Urothelium cell line (cell line): ENCODE data around the gene BLVRA.
"Not testable (repeated sequence)": the region's sequence is repeated elsewhere in the genome, so short reads cannot be mapped to it uniquely, and the experiment has no call there.

Experiments
- DNase-seq: peaks from one replicate; pipeline ENCODE4 v3.0.0; 2011; ENCODE audit warnings: low spot score, mixed read lengths
- FAIRE-seq: peaks from 2 replicates; lab custom pipeline; 2011; peaks lifted over from hg19 to GRCh38; lab: Jason Lieb, UNC

Gene BLVRA

DNA sequence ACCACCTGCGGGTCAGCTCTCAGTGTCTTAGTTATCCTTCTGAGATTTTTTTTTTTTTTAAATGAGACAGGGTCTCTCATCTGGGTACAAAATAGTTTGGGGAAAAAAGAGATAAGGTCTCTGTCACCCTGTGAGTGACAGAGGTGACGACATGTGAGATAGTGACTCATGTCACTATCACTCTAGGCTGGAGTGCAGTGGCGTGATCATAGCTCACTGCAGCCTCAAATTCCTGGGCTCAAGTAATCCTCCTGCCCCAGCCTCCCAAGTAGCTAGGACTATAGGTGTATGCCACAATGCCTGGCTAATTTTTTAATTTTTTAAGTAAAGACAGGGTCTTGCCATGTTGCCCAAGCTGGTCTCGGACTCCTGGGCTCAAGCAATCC is 10.4 kb downstream of the BLVRA start:
- DNase-seq (no peak), FAIRE-seq (no peak)

DNA sequence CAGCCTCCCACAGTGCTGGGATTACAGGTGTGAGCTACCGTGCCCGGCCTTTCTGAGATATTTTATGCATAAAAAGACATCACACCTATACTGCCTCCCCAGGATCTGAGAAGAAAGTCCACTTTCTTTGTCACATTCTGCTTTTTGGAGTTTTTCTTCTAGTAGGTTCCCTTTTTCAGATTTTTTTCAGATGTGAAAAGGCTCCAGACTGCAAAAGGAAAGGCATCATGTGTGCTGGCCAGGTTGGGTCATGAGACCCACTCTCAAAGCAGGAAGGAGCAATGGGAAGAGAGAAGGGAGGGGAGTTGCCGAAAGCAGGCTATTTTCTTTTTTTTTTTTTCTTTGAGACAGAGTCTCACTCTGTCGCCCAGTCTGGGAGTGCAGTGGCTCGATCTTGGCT is 10.8 kb downstream of the BLVRA start:
- no peak for FAIRE-seq

DNA sequence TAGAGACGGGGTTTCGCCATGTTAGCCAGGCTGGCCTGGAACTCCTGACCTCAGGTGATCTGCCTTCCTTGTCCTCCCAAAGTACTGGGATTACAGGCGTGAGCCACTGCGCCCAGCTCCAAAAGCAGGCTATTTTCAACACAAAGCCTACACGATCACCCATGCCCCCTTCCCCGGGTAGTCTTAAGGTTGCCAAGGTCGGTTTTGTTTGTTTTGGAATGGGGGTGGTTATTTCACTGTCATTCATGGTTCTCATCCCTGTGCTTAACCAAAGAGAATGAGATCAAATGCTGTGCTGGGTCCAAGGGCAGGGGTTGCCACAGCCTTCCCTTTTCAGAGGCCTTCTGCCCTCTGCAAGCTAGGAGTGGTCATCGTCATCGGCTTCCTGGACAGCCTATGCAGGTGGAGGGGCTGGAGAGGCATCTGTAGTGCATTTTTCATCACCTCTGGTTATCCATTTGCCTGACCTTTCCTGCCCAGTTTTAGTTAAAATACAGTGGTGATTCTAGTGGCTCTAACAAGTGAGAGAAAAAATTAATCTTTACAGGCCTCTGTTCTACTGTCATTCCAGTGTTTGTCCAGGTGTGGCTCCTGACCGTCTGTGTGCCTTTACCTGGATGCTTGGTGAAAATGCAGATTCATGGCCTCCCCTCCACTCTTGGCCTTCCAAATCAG is 11.4 kb downstream of the BLVRA start:
- FAIRE-seq (no peak), DNase-seq (no peak)

More for the DNA sequence above, 10.8 kb downstream of the BLVRA start:
- no peak for DNase-seq

DNA sequence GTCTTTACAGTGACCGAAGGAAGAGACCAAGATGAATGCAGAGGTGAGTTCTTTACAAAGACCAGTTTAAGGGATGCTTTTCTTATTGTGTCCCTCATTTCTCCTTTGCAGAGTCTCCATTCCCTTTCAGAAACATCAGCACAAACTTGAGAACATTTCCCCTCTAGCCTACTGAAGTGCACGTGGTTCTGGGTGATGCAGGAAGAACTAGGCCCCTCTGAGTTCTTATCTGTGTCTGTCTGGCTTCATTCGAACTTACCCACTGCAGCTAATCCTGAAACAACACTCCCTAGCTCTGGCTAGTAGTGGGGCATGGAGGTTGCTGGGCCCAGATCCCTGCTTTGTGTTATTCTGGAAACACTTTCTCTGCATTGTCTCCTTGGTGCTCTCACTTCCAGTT is 12.6 kb downstream of the BLVRA start:
- DNase-seq = no peak
- no peak for FAIRE-seq

DNA sequence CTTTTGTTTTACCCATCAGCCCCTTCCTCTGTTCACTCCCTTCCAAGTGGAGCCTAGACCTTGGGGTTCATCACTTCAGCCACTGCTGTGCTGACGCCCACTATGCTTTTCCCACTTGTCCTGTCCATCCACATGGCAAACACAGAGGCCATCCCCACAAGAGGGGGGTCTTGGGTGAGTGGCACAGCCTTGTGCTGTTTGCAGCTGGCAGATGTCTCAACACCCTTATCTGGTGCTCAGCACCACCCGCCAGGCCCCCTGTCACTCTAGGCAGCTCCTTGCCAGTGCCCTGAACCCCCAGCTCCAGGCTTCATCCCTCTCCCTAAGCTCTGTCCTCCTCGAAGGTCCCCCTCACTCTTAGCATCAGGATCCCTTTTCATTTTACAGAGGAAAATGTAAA is 13.1 kb downstream of the BLVRA start:
- DNase-seq (no peak), FAIRE-seq (no peak)

DNA sequence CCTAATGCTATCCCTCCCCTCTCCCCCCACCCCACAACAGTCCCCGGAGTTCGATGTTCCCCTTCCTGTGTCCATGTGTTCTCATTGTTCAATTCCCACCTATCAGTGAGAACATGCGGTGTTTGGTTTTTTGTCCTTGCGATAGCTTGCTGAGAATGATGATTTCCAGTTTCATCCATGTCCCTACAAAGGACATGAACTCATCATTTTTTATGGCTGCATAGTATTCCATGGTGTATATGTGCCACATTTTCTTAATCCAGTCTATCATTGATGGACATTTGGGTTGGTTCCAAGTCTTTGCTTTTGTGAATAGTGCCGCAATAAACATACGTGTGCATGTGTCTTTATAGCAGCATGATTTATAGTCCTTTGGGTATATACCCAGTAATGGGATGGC is 14.8 kb downstream of the BLVRA start:
- FAIRE-seq, DNase-seq: not testable (repeated sequence)

DNA sequence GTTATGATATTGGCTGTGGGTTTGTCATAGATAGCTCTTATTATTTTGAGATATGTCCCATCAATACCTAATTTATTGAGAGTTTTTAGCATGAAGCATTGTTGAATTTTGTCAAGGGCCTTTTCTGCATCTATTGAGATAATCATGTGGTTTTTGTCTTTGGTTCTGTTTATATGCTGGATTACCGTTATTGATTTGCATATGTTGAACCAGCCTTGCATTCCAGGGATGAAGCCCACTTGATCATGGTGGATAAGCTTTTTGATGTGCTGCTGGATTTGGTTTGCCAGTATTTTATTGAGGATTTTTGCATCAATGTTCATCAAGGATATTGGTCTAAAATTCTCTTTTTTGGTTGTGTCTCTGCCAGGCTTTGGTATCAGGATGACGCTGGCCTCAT is 16.8 kb downstream of the BLVRA start:
- not testable (repeated sequence) for DNase-seq, FAIRE-seq

DNA sequence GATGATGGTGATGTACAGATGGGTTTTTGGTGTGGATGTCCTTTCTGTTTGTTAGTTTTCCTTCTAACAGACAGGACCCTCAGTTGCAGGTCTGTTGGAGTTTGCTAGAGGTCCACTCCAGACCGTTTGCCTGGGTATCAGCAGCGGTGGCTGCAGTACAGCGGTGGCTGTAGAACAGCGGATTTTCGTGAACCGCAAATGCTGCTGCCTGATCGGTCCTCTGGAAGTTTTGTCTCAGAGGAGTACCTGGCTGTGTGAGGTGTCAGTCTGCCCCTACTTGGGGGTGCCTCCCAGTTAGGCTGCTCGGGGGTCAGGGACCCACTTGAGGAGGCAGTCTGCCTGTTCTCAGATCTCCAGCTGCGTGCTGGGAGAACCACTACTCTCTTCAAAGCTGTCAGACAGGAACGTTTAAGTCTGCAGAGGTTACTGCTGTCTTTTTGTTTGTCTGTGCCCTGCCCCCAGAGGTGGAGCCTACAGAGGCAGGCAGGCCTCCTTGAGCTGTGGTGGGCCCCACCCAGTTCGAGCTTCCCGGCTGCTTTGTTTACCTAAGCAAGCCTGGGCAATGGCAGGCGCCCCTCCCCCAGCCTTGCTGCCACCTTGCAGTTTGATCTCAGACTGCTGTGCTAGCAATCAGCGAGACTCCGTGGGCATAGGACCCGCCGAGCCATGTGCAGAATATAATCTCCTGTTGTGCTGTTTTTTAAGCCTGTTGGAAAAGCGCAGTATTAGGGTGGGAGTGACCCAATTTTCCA is 20.0 kb downstream of the BLVRA start:
- not testable (repeated sequence) for DNase-seq, FAIRE-seq

DNA sequence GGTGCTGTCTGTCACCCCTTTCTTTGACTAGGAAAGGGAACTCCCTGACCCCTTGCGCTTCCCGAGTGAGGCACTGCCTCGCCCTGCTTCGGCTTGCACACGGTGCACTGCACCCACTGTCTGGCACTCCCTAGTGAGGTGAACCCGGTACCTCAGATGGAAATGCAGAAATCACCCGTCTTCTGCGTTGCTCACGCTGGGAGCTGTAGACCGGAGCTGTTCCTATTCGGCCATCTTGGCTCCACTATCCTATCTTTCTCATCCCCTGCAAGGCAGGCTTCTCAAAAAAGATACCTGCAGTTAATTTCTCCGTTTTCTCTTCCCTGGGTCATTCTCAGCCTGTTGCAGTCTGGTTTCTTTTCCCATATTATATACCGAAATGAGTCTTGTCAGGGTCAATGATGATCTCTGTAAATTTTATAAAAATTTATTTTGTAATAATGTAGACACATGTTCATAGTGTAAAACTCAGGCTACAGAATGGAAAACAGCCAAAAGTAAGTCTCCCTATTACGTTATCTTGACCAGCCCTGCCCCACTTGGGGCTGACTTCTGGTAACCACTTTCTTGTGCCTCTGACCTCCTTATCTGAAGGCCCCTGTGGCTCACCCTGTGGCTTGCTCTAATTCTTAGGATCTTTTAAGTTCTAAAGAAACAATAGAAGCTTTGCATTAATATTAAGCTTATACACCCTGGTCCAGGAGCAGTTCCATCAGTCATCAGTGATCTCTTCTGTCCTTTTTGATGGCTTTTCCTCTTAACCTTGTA is 20.7 kb downstream of the BLVRA start:
- DNase-seq (no peak), FAIRE-seq (no peak)

DNA sequence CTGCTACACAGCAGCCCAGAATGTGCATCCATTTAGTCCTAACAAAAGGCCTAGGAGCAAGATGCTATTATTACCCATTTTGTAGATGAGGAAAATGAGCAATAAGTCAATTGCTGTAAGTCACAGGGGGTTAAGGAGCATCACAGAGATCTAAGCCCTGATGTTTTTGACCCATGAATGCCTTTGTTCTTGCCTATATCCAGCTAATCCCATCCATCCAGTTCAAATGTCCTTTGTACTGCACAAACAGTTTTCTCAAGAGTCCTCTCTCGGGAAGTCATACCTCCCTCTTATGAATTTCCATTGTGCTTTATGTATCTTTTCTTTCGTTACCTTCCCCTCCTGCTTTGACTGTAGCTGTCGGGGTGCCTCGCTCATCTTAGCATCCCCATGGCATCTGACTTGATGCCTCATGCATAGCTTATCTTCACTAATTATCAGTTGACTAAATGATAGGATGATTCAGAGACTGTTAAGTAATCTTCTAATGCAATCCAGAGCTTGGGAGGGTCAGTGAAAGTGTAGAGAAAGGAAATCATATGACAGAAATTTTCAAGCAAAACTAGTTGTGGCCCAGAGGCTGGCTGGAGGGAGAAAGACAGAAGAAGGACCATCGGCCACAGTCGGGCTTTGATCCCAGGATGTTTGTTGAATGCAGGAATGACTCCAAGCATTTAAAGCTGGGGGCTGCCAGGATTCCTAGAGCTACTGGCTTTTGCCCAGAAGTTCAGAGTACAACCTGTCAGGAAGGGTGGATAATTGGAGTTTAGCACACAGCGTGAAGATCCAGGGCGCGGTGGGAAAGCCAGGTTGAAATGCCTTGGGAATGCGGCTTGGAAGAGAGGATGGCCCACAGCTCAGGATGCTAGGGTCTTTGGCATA is 23.5 kb downstream of the BLVRA start:
- no peak for FAIRE-seq

DNA sequence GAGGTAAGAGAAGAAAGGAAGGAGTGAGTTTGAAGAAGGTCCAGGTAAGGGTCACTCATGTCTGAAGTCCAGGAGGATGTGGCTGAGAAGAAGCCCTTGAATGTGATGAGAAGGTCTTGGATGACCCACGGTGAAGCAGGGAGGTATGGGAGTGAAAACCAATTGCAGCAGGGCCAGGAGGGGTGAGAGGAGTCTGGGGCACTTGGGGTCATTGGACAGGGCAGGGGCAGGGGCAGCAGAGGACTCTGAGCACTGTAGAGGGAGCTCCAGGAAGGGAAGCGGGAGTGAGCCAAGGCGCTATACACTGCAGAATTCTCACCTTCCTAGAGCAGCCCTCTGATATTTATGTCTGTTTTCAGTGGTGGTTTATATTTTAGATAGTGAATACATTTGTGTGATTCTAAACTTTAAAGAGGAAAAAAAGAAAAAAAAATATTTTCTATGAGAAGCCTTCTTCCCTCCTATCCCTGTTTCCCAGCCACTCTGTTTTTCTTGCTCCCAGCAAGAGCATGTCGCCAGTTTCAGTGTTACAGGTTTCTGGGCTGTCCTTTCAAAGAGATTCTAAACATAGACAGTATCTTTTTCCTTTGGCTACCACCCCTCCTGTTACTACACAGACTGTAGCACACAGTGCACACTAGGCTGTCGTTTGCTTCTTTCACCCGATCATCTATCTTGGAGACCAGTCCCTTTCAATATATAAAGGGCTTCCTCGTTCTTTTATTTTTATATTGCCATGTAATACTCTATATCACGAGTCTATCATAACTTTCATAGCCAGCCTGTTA is 24.5 kb downstream of the BLVRA start:
- FAIRE-seq (no peak), DNase-seq (no peak)

More for the DNA sequence above, 23.5 kb downstream of the BLVRA start:
- DNase-seq = no peak

DNA sequence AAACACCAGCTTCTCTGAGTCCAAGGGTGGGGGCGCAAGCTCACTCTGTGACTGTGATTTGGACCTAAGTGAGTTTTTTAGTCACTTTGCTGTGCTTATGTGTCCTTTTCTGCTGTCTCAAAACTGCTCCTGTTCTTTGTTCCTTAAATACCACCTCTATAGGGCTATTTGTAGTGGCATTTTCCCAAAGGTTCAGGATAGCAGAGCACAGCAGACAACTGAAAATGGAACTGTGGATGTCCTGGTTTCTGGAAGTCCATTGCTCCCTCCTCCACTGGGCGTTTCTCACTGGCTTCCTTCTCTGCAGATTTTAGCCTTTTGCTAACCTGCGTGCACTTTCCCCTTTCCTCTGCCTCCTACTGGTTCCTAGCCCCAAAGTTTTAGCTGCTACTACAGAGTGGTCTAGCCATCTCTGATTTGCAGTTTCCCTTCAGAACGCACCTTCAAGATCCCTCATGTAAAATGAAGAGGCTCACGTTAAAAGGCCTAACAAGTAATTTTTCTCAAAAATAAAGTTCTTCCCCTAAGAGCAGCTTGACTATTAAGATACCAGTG is 25.6 kb downstream of the BLVRA start:
- no peak for DNase-seq
- FAIRE-seq = no peak

DNA sequence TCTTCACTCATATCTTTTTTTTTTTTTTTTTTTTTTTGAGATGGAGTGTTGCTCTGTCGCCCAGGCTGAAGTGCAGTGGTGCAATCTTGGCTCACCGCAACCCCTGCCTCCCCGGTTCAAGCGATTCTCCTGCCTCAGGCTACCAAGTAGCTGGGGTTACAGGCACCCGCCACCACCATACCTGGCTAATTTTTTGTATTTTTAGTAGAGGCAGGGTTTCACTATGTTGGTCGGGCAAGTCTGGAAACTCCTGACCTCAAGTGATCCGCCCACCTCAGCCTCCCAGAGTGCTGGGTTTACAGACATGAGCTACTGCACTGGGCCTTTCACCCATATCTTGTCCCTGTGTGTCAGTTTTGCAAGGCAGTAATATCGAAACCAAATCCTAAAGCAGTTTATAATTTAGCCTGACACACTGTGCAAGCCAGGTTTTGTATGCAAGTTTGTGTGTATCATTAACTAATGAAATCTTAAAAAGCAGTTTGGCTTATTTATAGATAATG is 26.2 kb downstream of the BLVRA start:
- DNase-seq, FAIRE-seq: not testable (repeated sequence)

DNA sequence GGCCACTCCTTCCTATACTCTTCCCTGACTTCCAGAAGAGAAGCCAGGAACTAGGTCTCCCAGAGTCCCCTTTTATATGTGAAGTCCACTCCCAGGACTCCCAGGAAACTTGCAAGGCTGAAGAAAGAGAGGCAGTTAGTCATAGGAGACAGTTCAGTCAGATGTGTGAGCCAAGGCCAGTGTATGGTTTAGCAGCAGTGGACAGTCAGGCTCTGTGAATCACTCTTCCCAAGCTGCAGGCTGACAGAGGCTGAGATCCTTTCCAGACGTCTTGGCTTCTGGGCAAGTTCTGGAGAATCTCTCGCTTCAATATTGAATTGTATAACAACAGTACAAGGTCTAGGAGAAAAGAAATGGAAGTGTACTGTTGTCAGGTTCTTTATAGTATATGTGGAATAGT is 26.9 kb downstream of the BLVRA start:
- FAIRE-seq (no peak), DNase-seq (peak; percentile 32)

DNA sequence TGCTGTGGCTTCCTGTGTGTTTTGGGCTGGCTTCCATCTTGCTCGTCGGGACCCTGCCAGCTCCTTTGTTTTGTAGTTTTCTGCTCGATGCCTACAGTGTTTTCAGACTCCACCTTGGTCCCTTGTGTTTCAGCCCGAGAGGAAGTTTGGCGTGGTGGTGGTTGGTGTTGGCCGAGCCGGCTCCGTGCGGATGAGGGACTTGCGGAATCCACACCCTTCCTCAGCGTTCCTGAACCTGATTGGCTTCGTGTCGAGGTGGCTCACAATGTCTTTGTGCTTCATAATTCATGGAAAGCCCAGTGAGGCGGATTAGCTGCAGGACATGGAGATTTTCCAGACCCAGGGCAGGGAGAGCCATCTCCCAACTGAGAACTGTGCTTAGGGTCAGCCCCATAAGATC is 29.3 kb downstream of the BLVRA start:
- no peak for FAIRE-seq
- DNase-seq = no peak

DNA sequence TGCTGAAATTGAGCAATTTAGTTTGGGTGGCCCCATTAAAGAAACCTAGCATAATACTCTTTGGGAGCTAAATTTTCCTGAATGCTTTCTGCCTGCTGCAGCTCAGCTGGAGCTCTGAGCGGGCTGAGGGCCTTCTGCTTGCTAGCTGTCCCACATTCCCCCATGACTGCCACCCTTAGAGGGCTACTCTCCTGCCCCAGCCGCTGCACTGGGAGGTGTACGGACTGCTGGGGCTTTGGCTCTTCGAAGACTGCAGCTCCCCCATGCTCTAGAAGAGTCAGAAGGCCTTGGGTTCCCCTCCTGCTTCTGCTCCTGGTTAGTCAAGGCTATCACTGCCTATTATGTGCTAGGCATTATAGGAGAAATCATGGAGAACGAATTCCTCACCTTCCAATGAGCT is 31.5 kb downstream of the BLVRA start:
- no peak for DNase-seq
- FAIRE-seq = peak; percentile 13

DNA sequence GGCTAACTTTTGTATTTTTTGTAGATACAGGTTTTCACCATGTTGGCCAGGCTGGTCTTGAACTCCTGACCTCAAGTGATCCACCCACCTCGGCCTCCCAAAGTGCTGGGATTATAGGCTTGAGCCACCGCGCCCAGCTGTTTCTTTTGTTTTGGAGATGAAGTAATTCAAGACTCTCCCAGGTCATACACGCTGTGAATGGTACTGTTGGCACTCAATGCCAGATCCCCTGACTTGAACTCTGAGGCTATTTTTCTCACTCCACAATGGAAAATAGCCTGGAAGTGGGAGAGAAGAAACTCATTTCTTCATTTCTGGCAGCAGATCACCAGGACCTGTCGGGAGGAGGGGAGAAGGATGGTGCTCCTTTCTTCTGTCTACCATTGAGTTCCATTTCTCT is 32.4 kb downstream of the BLVRA start:
- FAIRE-seq = no peak
- no peak for DNase-seq

DNA sequence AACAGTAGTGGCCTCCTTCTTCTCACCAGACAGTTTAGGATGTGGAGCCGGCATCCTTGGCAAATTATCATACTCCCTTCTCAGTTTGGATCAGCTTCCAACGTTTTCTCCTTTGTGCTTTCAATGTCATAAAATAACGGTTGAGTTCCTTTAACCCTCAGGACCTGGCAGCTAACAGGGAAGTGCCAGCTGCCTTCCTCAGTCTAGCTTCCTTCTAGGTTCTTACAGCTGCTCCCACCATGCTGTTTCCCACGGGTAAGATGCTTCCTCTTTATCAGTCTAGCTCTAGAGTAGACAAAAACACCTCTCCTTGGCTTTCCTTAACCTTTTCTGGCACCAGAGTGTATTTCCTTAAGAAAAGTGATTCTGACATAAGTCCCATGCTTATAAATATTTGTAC is 33.2 kb downstream of the BLVRA start:
- FAIRE-seq (no peak), DNase-seq (no peak)

DNA sequence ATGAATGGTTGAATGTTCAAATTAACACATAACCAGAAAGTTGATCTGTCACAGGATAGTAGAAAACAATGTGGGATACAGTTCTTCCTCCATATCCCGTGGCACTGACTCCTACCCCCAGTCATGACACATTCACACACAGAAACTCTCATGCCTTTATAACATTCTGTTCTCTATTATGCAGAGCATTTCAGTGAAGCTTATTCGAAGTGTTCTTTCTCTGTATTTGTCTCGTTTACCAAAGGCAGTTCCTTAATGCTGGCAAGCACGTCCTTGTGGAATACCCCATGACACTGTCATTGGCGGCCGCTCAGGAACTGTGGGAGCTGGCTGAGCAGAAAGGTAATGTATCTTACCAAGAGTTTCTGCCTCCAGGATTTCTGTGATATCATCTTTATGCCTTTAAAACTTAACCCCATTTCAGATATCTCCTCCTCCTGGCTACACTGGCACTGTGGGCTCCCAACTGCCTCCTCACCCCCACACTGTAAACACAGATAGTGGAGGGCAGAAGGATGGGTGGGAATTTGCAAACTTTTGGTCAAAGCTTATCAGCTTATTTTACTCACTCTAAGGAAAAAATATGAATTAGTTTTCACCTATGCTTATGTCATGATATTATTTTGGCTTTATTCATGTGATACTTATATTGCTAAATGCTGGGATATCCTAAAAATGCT is 34.1 kb downstream of the BLVRA start:
- FAIRE-seq (no peak), DNase-seq (no peak)
